Sigmoid colon (tissue), 7 donors: ENCODE results near the gene HDAC11. TPM values are rescaled to one million over a fixed set of nuclear protein-coding genes. Genes with fewer than 3 reads are reported as not detected.

ENCODE experiments used
- DNase-seq: peaks from one replicate; pipeline ENCODE4 v3.0.0-alpha.2; 2019
- H3K27ac ChIP-seq, 4 donors: fragments of 200-600 bp; sonication (generic); one replicate each; pipeline ENCODE4 v1.5.1; 2016 to 2019; ENCODE audit warnings: mild to moderate bottlenecking in 1 of 4
- H3K27me3 ChIP-seq, 3 donors: fragments of 200-600 bp; sonication (generic); one replicate each; pipeline ENCODE4 v1.5.1; 2019; ENCODE audit warnings: mild to moderate bottlenecking in 1 of 3
- H3K36me3 ChIP-seq, 4 donors: fragments of 200-600 bp; sonication (generic); one replicate each; pipeline ENCODE4 v1.5.1; 2016 to 2019
- H3K4me1 ChIP-seq, 4 donors: fragments of 200-600 bp; sonication (generic); one replicate each; pipeline ENCODE4 v1.5.1; 2017 to 2019
- H3K4me3 ChIP-seq, 4 donors: fragments of 200-600 bp; sonication (generic); one replicate each; pipeline ENCODE4 v1.5.1; 2017 to 2019; ENCODE audit warnings: mild to moderate bottlenecking in 2 of 4, moderate library complexity in 1 of 4
- H3K9me3 ChIP-seq, 4 donors: fragments of 200-600 bp in 3 of 4; sonication (generic) in 3 of 4; one replicate each; pipeline versions ENCODE4 v1.5.1 to v1.6.1; 2013 to 2019
- EP300 ChIP-seq, 4 donors: sonication (generic); formaldehyde crosslinking; IDR thresholded peaks; one replicate each; pipeline ENCODE4 v1.6.1; 2017; ENCODE audit warnings: antibody characterized with exemption in 4 of 4
- POLR2A ChIP-seq, 2 donors: fragments of 450-650 bp; IDR thresholded peaks; one replicate each; pipeline ENCODE4 v1.6.1; 2016; ENCODE audit warnings: antibody characterized with exemption in 2 of 2, mild to moderate bottlenecking in 2 of 2, moderate library complexity in 2 of 2
- POLR2AphosphoS5 ChIP-seq, 4 donors: sonication (generic); formaldehyde crosslinking; IDR thresholded peaks; one replicate each; pipeline ENCODE4 v1.6.1; 2017; ENCODE audit warnings: antibody characterized with exemption in 4 of 4
- WGBS, 2 donors: extraction: QIAGEN DNeasy Blood & Tissue Kit; methylation state at CpG; one replicate each; pipeline ENCODE4 v1.1.7; 2013; 5-methylcytosine and 5-hydroxymethylcytosine counted together
- intact Hi-C: fragments of 100-400 bp; cut with DNase I; formaldehyde crosslinking; loops from one replicate; pipeline ENCODE4 v1.15.1; 2023
- polyA plus RNA-seq, 3 donors: library from polyadenylated mRNA; stranded (reverse); fragments of 200-250 nt; gene quantifications; one replicate each; pipeline ENCODE4 v1.2.3, GENCODE V29; 2013
- total RNA-seq, 4 donors: library from RNA; depleted of rRNA; stranded (reverse); fragments of >200 nt; gene quantifications; one replicate each; pipeline ENCODE4 v1.1.0, GENCODE V29; 2016
- TF ChIP-seq, protein P1 (sequence below), 4 experiments: fragments of 450-650 bp in 3 of 4; fragments of 200-600 bp in 1 of 4; IDR thresholded peaks; one replicate each; pipeline ENCODE4 v1.5.1; 2016 to 2019; ENCODE audit warnings: antibody characterized with exemption in 4 of 4, mild to moderate bottlenecking in 3 of 4, moderate library complexity in 2 of 4
- donor health status: healthy with polysubstance abuse.
- donor health status: Bipolar disorder and iron deficiency.
- donor health status: healthy.

HDAC11 gene
- total and polyA plus RNA-seq, 7 donors = 15.5 to 30.3 (median 17.2) TPM

DNA sequence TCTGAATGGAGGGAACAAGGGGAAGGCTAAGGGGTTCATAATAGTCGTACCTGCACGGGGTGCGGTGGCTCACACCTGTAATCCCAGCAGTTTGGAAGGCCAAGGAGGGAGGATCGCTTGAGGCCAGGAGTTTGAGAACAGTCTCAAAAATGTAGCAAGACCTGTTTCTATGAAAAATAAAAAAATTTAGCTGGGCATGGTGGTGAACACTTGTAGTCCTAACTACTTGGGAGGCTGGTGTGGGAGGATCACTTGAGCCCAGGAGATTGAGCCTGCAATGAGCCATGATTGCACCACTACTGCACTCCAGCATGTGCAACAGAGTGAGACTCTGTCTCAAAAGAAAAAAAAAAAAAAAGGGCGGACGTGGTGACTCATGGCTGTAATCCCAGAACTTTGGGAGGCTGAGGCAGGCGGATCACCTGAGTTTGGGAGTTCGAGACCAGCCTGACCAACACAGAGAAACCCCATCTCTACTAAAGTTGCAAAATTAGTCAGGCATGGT is 17.9 kb upstream of the HDAC11 start:
- no peaks in the 10 kb centered on the region for H3K9me3 ChIP-seq
- DNase-seq = no peak
- intact Hi-C loops = no loop called here
- peaks cover 0 to 8% (median 0%) of the 10 kb centered on the region in 3 donors for H3K27me3 ChIP-seq
- no peak overlapping the region for H3K27ac ChIP-seq
- H3K4me3 ChIP-seq = no peak overlapping the region
- no peaks in the 10 kb centered on the region for H3K36me3 ChIP-seq
- WGBS, 2 donors = 87 to 89% methylated on average over 8 of the region's 8 CpGs
- no peaks in the 10 kb centered on the region for H3K4me1 ChIP-seq
- TF ChIP-seq POLR2A (IDR thresholded peaks at IDR 0.05) (no peak), POLR2AphosphoS5 (IDR thresholded peaks at IDR 0.05) (no peak), EP300 (IDR thresholded peaks at IDR 0.05) (no peak)
- TF ChIP-seq, protein P1, sequence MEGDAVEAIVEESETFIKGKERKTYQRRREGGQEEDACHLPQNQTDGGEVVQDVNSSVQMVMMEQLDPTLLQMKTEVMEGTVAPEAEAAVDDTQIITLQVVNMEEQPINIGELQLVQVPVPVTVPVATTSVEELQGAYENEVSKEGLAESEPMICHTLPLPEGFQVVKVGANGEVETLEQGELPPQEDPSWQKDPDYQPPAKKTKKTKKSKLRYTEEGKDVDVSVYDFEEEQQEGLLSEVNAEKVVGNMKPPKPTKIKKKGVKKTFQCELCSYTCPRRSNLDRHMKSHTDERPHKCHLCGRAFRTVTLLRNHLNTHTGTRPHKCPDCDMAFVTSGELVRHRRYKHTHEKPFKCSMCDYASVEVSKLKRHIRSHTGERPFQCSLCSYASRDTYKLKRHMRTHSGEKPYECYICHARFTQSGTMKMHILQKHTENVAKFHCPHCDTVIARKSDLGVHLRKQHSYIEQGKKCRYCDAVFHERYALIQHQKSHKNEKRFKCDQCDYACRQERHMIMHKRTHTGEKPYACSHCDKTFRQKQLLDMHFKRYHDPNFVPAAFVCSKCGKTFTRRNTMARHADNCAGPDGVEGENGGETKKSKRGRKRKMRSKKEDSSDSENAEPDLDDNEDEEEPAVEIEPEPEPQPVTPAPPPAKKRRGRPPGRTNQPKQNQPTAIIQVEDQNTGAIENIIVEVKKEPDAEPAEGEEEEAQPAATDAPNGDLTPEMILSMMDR (IDR thresholded peaks at IDR 0.05) = no peak

DNA sequence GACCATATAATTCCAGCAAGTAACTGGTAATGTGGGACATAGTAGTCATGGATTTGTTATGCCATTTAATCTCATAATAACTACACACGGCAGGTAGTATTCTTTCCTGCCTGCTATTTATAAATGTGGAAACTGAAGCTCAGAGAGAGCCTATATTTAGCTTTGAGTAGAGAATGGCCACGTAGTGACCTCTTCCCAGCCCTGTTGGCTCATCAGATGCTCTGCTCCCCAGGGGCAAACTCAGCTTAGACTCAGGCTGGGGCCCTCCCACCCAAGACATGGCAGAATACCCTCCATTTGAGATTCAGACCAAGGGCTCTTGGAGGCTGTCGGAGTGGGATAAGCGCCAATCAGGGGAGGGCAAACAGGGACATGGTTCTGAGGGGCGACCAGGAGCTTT is 17.3 kb upstream of the HDAC11 start:
- TF ChIP-seq EP300 (IDR thresholded peaks at IDR 0.05) = no peak
- TF ChIP-seq POLR2A (IDR thresholded peaks at IDR 0.05) = no peak
- TF ChIP-seq, protein P1 (IDR thresholded peaks at IDR 0.05) = no peak
- no peak for TF ChIP-seq POLR2AphosphoS5 (IDR thresholded peaks at IDR 0.05)
- no peaks in the 10 kb centered on the region for H3K36me3 ChIP-seq
- no peaks in the 10 kb centered on the region for H3K4me1 ChIP-seq
- DNase-seq = no peak
- no peak overlapping the region for H3K27ac ChIP-seq
- WGBS, 2 donors = 80 to 85% methylated on average over 5 of the region's 5 CpGs
- peaks cover 0 to 8% (median 0%) of the 10 kb centered on the region in 3 donors for H3K27me3 ChIP-seq
- no peak overlapping the region for H3K4me3 ChIP-seq
- intact Hi-C loops = no loop called here
- H3K9me3 ChIP-seq = no peaks in the 10 kb centered on the region

DNA sequence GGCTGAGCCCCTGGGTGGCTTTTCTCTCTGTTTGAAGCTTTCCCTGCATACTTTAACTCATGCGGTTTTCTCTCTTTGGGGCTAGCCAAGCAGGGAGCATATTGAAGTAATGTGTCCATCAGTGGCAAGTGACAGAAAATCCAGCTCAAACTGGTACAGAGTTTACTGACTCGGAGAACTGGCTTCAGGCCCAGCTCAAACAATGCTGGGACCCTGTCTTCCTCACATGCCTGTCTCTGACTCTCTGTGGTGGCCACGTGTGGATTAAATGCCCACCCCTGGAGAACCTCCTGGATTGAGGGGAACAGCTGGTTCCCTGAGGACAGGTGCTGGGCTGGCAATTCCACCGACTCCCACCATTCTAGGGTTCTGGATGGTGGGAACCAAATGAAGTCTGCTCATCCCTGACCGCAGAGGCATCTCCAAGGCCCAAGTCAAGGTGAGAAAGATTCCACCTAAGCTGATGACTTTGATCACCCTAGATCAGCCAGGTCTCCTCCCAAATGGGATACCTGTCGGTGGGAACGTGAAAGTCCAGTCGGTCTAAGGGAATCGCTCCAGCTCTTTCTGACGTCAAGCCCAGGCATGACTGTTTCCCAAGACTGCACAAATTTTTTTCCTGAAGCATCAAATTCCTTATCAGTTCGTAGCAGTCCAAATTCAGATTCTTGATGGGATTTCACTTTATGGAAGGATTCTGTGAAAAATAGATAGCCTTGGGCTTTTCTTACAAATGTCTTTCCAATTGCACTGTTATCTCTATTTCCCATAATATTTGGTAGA is 16.3 kb upstream of the HDAC11 start:
- 78 to 86% methylated on average over 11 of the region's 11 CpGs for WGBS, 2 donors
- intact Hi-C loops = no loop called here
- H3K27me3 ChIP-seq = peaks cover 0 to 8% (median 0%) of the 10 kb centered on the region in 3 donors
- H3K36me3 ChIP-seq = no peaks in the 10 kb centered on the region
- no peaks in the 10 kb centered on the region for H3K9me3 ChIP-seq
- no peak overlapping the region for H3K4me3 ChIP-seq
- TF ChIP-seq EP300 (IDR thresholded peaks at IDR 0.05) = no peak
- TF ChIP-seq POLR2A (IDR thresholded peaks at IDR 0.05) = no peak
- TF ChIP-seq, protein P1 (IDR thresholded peaks at IDR 0.05) = no peak
- TF ChIP-seq POLR2AphosphoS5 (IDR thresholded peaks at IDR 0.05) = no peak
- no peak for DNase-seq
- no peak overlapping the region for H3K27ac ChIP-seq
- no peaks in the 10 kb centered on the region for H3K4me1 ChIP-seq

DNA sequence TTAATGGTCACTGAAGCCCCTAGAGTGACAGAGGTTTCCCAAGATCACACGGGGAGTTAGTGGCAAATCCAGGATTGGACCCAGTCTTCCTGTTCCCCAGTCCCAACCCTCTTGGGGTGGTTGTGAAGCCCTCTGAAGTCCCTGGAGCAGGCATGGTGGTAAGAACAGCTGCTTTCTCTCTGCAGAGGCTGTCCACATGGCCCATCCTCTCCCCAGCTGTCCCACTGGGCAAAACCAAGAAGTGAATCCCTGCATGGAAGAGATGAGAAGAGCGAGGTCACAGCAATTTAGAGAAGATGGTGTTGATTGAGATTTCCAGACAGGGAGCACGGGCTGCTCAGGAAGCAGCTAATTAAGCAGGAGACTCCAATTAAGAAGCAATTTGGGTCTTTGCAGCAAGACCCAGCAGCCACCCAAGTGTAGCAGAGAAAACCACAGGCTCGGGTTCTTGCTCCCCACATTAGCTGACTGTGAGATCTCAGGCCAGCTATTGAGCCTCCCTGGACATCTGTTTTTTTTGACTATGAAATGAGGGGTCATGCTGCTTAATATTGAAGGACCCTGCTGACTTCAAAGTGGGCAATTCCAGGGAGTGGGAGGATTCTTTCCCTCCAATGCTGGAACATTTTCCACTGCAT is 14.8 kb upstream of the HDAC11 start:
- DNase-seq = no peak
- Histone ChIP-seq H3K36me3 (no peaks in the 10 kb centered on the region), H3K4me3 (no peak overlapping the region), H3K4me1 (no peaks in the 10 kb centered on the region), H3K27ac (no peak overlapping the region), H3K27me3 (peaks cover 0 to 8% (median 0%) of the 10 kb centered on the region in 3 donors), H3K9me3 (no peaks in the 10 kb centered on the region)
- 67 to 82% methylated on average over 4 of the region's 4 CpGs for whole genome bisulfite sequencing, 2 donors
- intact Hi-C loops = no loop called here
- TF ChIP-seq, protein P1 (IDR thresholded peaks at IDR 0.05) = no peak
- no peak for TF ChIP-seq POLR2A (IDR thresholded peaks at IDR 0.05)
- TF ChIP-seq POLR2AphosphoS5 (IDR thresholded peaks at IDR 0.05) = no peak
- TF ChIP-seq EP300 (IDR thresholded peaks at IDR 0.05) = no peak
